K562 (cell line): ENCODE data around the gene AGPAT3. TPM values are rescaled to one million over a fixed set of nuclear protein-coding genes. Genes with fewer than 3 reads are reported as not detected.

Experiments
- ATAC-seq: fragments of 200-7000 bp; cut with Tn5 transposase; 3 replicates; pipeline ENCODE4 v1.9.1; 2020; ENCODE audit warnings: moderate library complexity
- BruUV-seq: library from RNA; stranded (reverse); fragments of 400-500 nt; replicated peaks from 2 replicates; lab custom pipeline; 2021; lab: Mats Ljungman, UMichigan
- CTCF ChIA-PET: fragments of 300-600 bp; formaldehyde crosslinking; extraction: SDS; loops from one replicate; lab custom pipeline; 2021; ENCODE audit warnings: low intra/inter-chr PET ratio; lab: Yijun Ruan, JAX
- POLR2A ChIA-PET: fragments of 300-600, 350-650 bp; sonication (Branson Sonifier 250); formaldehyde crosslinking; extraction: SDS; loops from one replicate; lab custom pipeline; 2021; ENCODE audit warnings: antibody characterized with exemption, inconsistent platforms; lab: Yijun Ruan, JAX
- DNase-seq, 4 experiments: peaks; one replicate each; pipeline versions ENCODE4 v3.0.0 to v3.0.0-alpha.2; 2011 to 2018; ENCODE audit warnings: low spot score in 3 of 4, mixed read lengths in 3 of 4; ENCODE audit errors: extremely low read depth in 1 of 4
- FAIRE-seq: peaks from 2 replicates; lab custom pipeline; 2011; peaks lifted over from hg19 to GRCh38; lab: Jason Lieb, UNC
- H2AFZ ChIP-seq: 2 replicates; pipeline ENCODE4 v1.6.0; 2011; ENCODE audit warnings: low read depth, low read length, control low read depth, inconsistent platforms
- H3K27ac ChIP-seq: fragments of 200-600 bp; 3 replicates; pipeline ENCODE4 v1.8.0; 2011; ENCODE audit warnings: low read depth, mild to moderate bottlenecking, control low read depth, inconsistent platforms, low read length, moderate library complexity, mixed read lengths; ENCODE audit errors: extremely low read depth
- H3K27me3 ChIP-seq, 2 experiments: fragments of 300-600 bp in 1 of 2; 2 replicates in 1 of 2; 3 replicates in 1 of 2; pipeline versions ENCODE4 v1.6.0 to v1.8.0; 2011; ENCODE audit warnings: inconsistent platforms in 2 of 2, low read length in 2 of 2, mild to moderate bottlenecking in 1 of 2, mixed read lengths in 1 of 2, moderate library complexity in 1 of 2; ENCODE audit not compliant: control insufficient read depth in 2 of 2, insufficient read depth in 2 of 2
- H3K36me3 ChIP-seq: fragments of 300-600 bp; 3 replicates; pipeline ENCODE4 v1.8.0; 2011; ENCODE audit warnings: mild to moderate bottlenecking, low read length, inconsistent platforms; ENCODE audit not compliant: control insufficient read depth, insufficient read depth
- H3K4me1 ChIP-seq, 2 experiments: fragments of 200-600 bp in 1 of 2; replicated peaks in 1 of 2; 2 replicates in 1 of 2; 3 replicates in 1 of 2; pipeline versions ENCODE4 v1.5.1 to v1.8.0; 2011; ENCODE audit warnings: inconsistent platforms in 2 of 2, low read length in 2 of 2, mild to moderate bottlenecking in 1 of 2, mixed read lengths in 1 of 2, moderate library complexity in 1 of 2; ENCODE audit not compliant: control insufficient read depth in 2 of 2, insufficient read depth in 2 of 2
- H3K4me2 ChIP-seq: 2 replicates; pipeline ENCODE4 v1.6.1; 2011; ENCODE audit warnings: low read length, control low read depth, inconsistent platforms, mixed read lengths; ENCODE audit not compliant: insufficient read depth
- H3K4me3 ChIP-seq: fragments of 200-600 bp; sonication (generic), shearing (Covaris generic); 2 replicates; pipeline ENCODE4 v1.5.1; 2016; ENCODE audit warnings: control low read depth, inconsistent platforms
- H3K79me2 ChIP-seq: fragments of 200-600 bp; 3 replicates; pipeline ENCODE4 v1.8.0; 2011; ENCODE audit warnings: low read length, inconsistent platforms; ENCODE audit not compliant: control insufficient read depth, insufficient read depth
- H3K9ac ChIP-seq, 2 experiments: 2 replicates each; pipeline versions ENCODE4 v1.6.0 to v1.6.1; 2011; ENCODE audit warnings: low read depth in 2 of 2, low read length in 2 of 2, control low read depth in 1 of 2, inconsistent platforms in 1 of 2, mild to moderate bottlenecking in 1 of 2, mixed read lengths in 1 of 2; ENCODE audit not compliant: insufficient read depth in 1 of 2
- H3K9me1 ChIP-seq: one replicate; pipeline ENCODE4 v1.6.0; 2011; ENCODE audit warnings: inconsistent platforms, mild to moderate bottlenecking, low read length, moderate library complexity; ENCODE audit not compliant: control insufficient read depth, insufficient read depth
- H3K9me3 ChIP-seq: replicated peaks from 2 replicates; pipeline ENCODE4 v1.5.1; 2011; ENCODE audit warnings: low read depth, low read length, inconsistent platforms; ENCODE audit not compliant: control insufficient read depth, insufficient read depth
- H4K20me1 ChIP-seq: replicated peaks from 2 replicates; pipeline ENCODE4 v1.6.1; 2011; ENCODE audit warnings: low read length, inconsistent platforms, mixed read lengths; ENCODE audit not compliant: control insufficient read depth, insufficient read depth
- CBX5 ChIP-seq: IDR thresholded peaks from 2 replicates; pipeline ENCODE4 v1.6.1; 2014; ENCODE audit warnings: low read depth, borderline replicate concordance
- DACH1 ChIP-seq: fragments of 450-650 bp; IDR thresholded peaks from 2 replicates; pipeline ENCODE4 v1.6.1; 2018; ENCODE audit not compliant: partially characterized antibody
- E2F1 ChIP-seq: sonication (generic); formaldehyde crosslinking; IDR thresholded peaks from 2 replicates; pipeline ENCODE4 v1.8.1; 2023; ENCODE audit warnings: mild to moderate bottlenecking, missing genetic modification reagents, moderate library complexity
- E4F1 ChIP-seq: fragments of 250-450 bp; sonication (Bioruptor Pico); IDR thresholded peaks from 2 replicates; pipeline ENCODE4 v1.5.0; 2021; ENCODE audit warnings: mild to moderate bottlenecking, borderline replicate concordance
- EGR1 ChIP-seq: fragments of 450-650 bp; conservative IDR thresholded peaks from 2 replicates; pipeline ENCODE4 v1.6.1; 2017; ENCODE audit warnings: mild to moderate bottlenecking
- EHMT2 ChIP-seq: fragments of 450-650 bp; IDR thresholded peaks from 2 replicates; pipeline ENCODE4 v1.6.1; 2018; ENCODE audit warnings: antibody characterized with exemption
- IRF9 ChIP-seq: fragments of 450-650 bp; IDR thresholded peaks from 2 replicates; pipeline ENCODE4 v1.6.1; 2016; ENCODE audit warnings: missing biosample characterization, missing genetic modification characterization
- TCF15 ChIP-seq: fragments of 250-450 bp; sonication (Bioruptor Pico); IDR thresholded peaks from 2 replicates; pipeline ENCODE4 v1.8.0; 2022; ENCODE audit warnings: moderate library complexity, mild to moderate bottlenecking, inconsistent platforms
- XRCC3 ChIP-seq: fragments of 450-650 bp; IDR thresholded peaks from 2 replicates; pipeline ENCODE4 v1.6.1; 2017; ENCODE audit warnings: mild to moderate bottlenecking, moderate library complexity
- ZFPM2 ChIP-seq: fragments of 250-450 bp; sonication (Bioruptor Pico); IDR thresholded peaks from 2 replicates; pipeline ENCODE4 v1.5.1; 2022; ENCODE audit warnings: mild to moderate bottlenecking
- ZNF316 ChIP-seq: fragments of 450-650 bp; IDR thresholded peaks from 2 replicates; pipeline ENCODE4 v1.6.1; 2016
- WGBS: fragments of 100-300 bp; shearing (Covaris generic); methylation state at CpG from one replicate; pipeline ENCODE4 v1.1.6; 2016; ENCODE audit warnings: low coverage, mixed read lengths; ENCODE audit not compliant: insufficient coverage; ENCODE audit errors: missing lambda C conversion rate; 5-methylcytosine and 5-hydroxymethylcytosine counted together
- in situ Hi-C: fragments of 300-500 bp; cut with MboI; formaldehyde crosslinking; loops from 4 replicates; pipeline ENCODE4 v1.15.0; 2018; ENCODE audit warnings: inconsistent platforms, mixed read lengths
- intact Hi-C: fragments of 100-400 bp; cut with micrococcal nuclease; formaldehyde crosslinking; loops from 2 replicates; pipeline ENCODE4 v1.14.2; 2022
- polyA plus RNA-seq, 8 experiments: library from polyadenylated mRNA; depleted of rRNA in 4 of 8; stranded (reverse) in 5 of 8; unstranded in 3 of 8; fragments of >200 nt; fragmentation: Nextera tagmentation in 2 of 8; fragmentation: Illumina TruSeq in 1 of 8; extraction: Ambion mirVana in 2 of 8; extraction: Trizol in 1 of 8; gene quantifications; 2 replicates each; pipeline versions ENCODE4 v1.2.1 to v1.2.3, GENCODE V29; 2011 to 2014; ENCODE audit warnings: inconsistent platforms in 1 of 8, missing spikeins in 1 of 8
- total RNA-seq, 7 experiments: library from RNA; depleted of rRNA in 6 of 7; stranded (reverse); fragments of >200 nt in 6 of 7; fragmentation: Illumina TruSeq in 2 of 7; extraction: Trizol in 2 of 7; gene quantifications; 2 replicates each; pipeline versions ENCODE4 v1.2.1 to v1.2.3, GENCODE V29; 2011 to 2021; ENCODE audit warnings: low replicate concordance in 1 of 7

AGPAT3 gene
- total and polyA plus RNA-seq, 9 of the 15 experiments (the other 6 are each of a cell fraction or from before 2014, with no cell fraction given): 1.5 to 88.4 (median 35.7) TPM

GRCh38 chr21:43910460-43910859 lies 45.4 kb downstream of the AGPAT3 start:
- DNase-seq: peak in 1 of 4 experiments; percentile 22
- BruUV-seq: no TSS peak
- peaks cover 4% of the 10 kb centered on the region; the same call in 1 of the 2 replicates for H4K20me1 ChIP-seq
- no peak for FAIRE-seq
- H3K27ac ChIP-seq: no peak overlapping the region
- TF ChIP-seq TCF15 (CRISPR knock-in tag) (no peak), DACH1 (peak; percentile 56), ZFPM2 (no peak), ZNF316 (peak; percentile 55), IRF9 (no peak), E4F1 (CRISPR knock-in tag) (no peak), XRCC3 (no peak), E2F1 (CRISPR knock-in tag) (no peak), CBX5 (no peak), EHMT2 (no peak), EGR1 (peak; percentile 43)
- intact Hi-C loops: no loop called here
- no peaks in the 10 kb centered on the region for H3K27me3 ChIP-seq
- H3K4me1 ChIP-seq: peaks cover 12 to 43% of the 10 kb centered on the region in 2 experiments
- H2AFZ ChIP-seq: no peak overlapping the region
- H3K9me1 ChIP-seq: no peaks in the 10 kb centered on the region
- 66% methylated on average over 7 of the region's 7 CpGs for WGBS
- H3K9ac ChIP-seq: no peak overlapping the region
- ATAC-seq: no peak
- H3K4me2 ChIP-seq: no peak overlapping the region
- peaks cover 8% of the 10 kb centered on the region for H3K9me3 ChIP-seq
- H3K36me3 ChIP-seq: peaks cover 31% of the 10 kb centered on the region; the same call in 2 of the 3 replicates
- H3K79me2 ChIP-seq: peaks cover 55% of the 10 kb centered on the region
- in situ Hi-C loops: no loop called here
- H3K4me3 ChIP-seq: no peak overlapping the region
- POLR2A ChIA-PET: interaction anchor here (0.7 kb wide), 1 partner anchor 26 kb away, joined by 3 read pairs; no protein-coding TSS in a partner anchor
- CTCF ChIA-PET: no interaction called here
